Osteocyte (in vitro differentiated cells): ENCODE results near the gene SQSTM1. TPM values are rescaled to one million over a fixed set of nuclear protein-coding genes. Genes with fewer than 3 reads are reported as not detected.

Experiments
- DNase-seq: peaks from one replicate; pipeline ENCODE4 v3.0.0; 2021; ENCODE audit warnings: mixed read lengths; ENCODE audit not compliant: unreplicated experiment; ENCODE audit errors: extremely low spot score
- H3K27ac Mint-ChIP-seq: one replicate; pipeline ENCODE4 v1.8.0; 2021; ENCODE audit warnings: mild to moderate bottlenecking, mixed read lengths; ENCODE audit not compliant: unreplicated experiment
- H3K27me3 Mint-ChIP-seq: one replicate; pipeline ENCODE4 v1.8.0; 2021; ENCODE audit warnings: mixed read lengths; ENCODE audit not compliant: unreplicated experiment
- H3K36me3 Mint-ChIP-seq: one replicate; pipeline ENCODE4 v1.8.0; 2021; ENCODE audit warnings: mixed read lengths; ENCODE audit not compliant: unreplicated experiment
- H3K4me1 Mint-ChIP-seq: one replicate; pipeline ENCODE4 v1.8.0; 2021; ENCODE audit warnings: mixed read lengths; ENCODE audit not compliant: unreplicated experiment
- H3K4me3 Mint-ChIP-seq: one replicate; pipeline ENCODE4 v1.8.0; 2021; ENCODE audit warnings: mild to moderate bottlenecking, moderate library complexity, mixed read lengths; ENCODE audit not compliant: unreplicated experiment
- H3K9me3 Mint-ChIP-seq: one replicate; pipeline ENCODE4 v1.8.0; 2021; ENCODE audit warnings: mixed read lengths; ENCODE audit not compliant: unreplicated experiment
- CTCF ChIP-seq: fragments of 200-600 bp; sonication (generic); IDR thresholded peaks from 2 replicates; pipeline ENCODE4 v1.5.0; 2021; ENCODE audit warnings: antibody characterized with exemption, mild to moderate bottlenecking, moderate library complexity
- total RNA-seq: library from RNA; stranded (reverse); gene quantifications from 2 replicates; pipeline ENCODE4 v1.2.1, GENCODE V29; 2021

Gene SQSTM1
- total RNA-seq, 1 donor from 2014 or later = 447 TPM

GRCh38 chr5:179858586-179859427, 38.1 kb downstream of the SQSTM1 start, which contains the start of gene MRNIP:
Gene MRNIP (minus strand): TSS chr5:179858817. CDS start chr5:179858796, 21 bp downstream.
- DNase-seq = peak; percentile 97
- Mint-ChIP-seq H3K36me3 (peaks cover 8% of the 10 kb centered on the region), H3K4me3 (peak within 1 kb of the TSS; percentile 96), H3K27ac (peak within 1 kb of the TSS; percentile 92), H3K9me3 (no peaks in the 10 kb centered on the region), H3K4me1 (peaks cover 23% of the 10 kb centered on the region), H3K27me3 (no peaks in the 10 kb centered on the region)
- TF ChIP-seq CTCF = peak; percentile 31

- Mint-ChIP-seq H3K9me3 (no peaks in the 10 kb centered on the region), H3K4me1 (peaks cover 20% of the 10 kb centered on the region), H3K27me3 (no peaks in the 10 kb centered on the region), H3K36me3 (peaks cover 13% of the 10 kb centered on the region), H3K27ac (peak overlapping the region; percentile 56), H3K4me3 (peak overlapping the region; percentile 96)
- no peak for DNase-seq
- no peak for TF ChIP-seq CTCF
Measured at GRCh38 chr5:179860301-179860700, 39.6 kb downstream of the SQSTM1 start.

- no peaks in the 10 kb centered on the region for H3K9me3 Mint-ChIP-seq
- TF ChIP-seq CTCF = no peak
- DNase-seq = no peak
- no peak overlapping the region for H3K4me3 Mint-ChIP-seq
- H3K27me3 Mint-ChIP-seq = no peaks in the 10 kb centered on the region
- H3K36me3 Mint-ChIP-seq = peaks cover 13% of the 10 kb centered on the region
- H3K4me1 Mint-ChIP-seq = peaks cover 19% of the 10 kb centered on the region
- H3K27ac Mint-ChIP-seq = no peak overlapping the region
Measured at GRCh38 chr5:179862296-179862695, 41.6 kb downstream of the SQSTM1 start.

GRCh38 chr5:179862891-179863290, 42.2 kb downstream of the SQSTM1 start:
- Mint-ChIP-seq H3K27me3 (no peaks in the 10 kb centered on the region), H3K4me1 (peaks cover 14% of the 10 kb centered on the region), H3K36me3 (peaks cover 13% of the 10 kb centered on the region), H3K4me3 (no peak overlapping the region), H3K27ac (no peak overlapping the region), H3K9me3 (no peaks in the 10 kb centered on the region)
- no peak for TF ChIP-seq CTCF
- DNase-seq = no peak

GRCh38 chr5:179863449-179864085, 42.9 kb downstream of the SQSTM1 start:
- Mint-ChIP-seq H3K27me3 (no peaks in the 10 kb centered on the region), H3K27ac (no peak overlapping the region), H3K4me1 (peaks cover 11% of the 10 kb centered on the region), H3K36me3 (peaks cover 17% of the 10 kb centered on the region), H3K4me3 (no peak overlapping the region), H3K9me3 (no peaks in the 10 kb centered on the region)
- no peak for TF ChIP-seq CTCF
- DNase-seq = no peak
